Ovary (tissue), 3 donors: ENCODE results near the gene RANBP10.

Source experiments
- CTCF ChIP-seq, 3 donors: fragments of 450-650 bp in 2 of 3; fragments of 200-600 bp in 1 of 3; IDR thresholded peaks; one replicate each; pipeline versions ENCODE4 v1.5.1 to v1.8.0; 2016 to 2022; ENCODE audit warnings: antibody characterized with exemption in 3 of 3, mild to moderate bottlenecking in 1 of 3
- EP300 ChIP-seq: sonication (generic); formaldehyde crosslinking; IDR thresholded peaks from one replicate; pipeline ENCODE4 v1.6.1; 2017; ENCODE audit warnings: antibody characterized with exemption
- POLR2A ChIP-seq: fragments of 450-650 bp; IDR thresholded peaks from one replicate; pipeline ENCODE4 v1.6.1; 2017; ENCODE audit warnings: antibody characterized with exemption, mild to moderate bottlenecking, moderate library complexity
- donor health status: DM: no; HTN: no; CAD: no.

DNA sequence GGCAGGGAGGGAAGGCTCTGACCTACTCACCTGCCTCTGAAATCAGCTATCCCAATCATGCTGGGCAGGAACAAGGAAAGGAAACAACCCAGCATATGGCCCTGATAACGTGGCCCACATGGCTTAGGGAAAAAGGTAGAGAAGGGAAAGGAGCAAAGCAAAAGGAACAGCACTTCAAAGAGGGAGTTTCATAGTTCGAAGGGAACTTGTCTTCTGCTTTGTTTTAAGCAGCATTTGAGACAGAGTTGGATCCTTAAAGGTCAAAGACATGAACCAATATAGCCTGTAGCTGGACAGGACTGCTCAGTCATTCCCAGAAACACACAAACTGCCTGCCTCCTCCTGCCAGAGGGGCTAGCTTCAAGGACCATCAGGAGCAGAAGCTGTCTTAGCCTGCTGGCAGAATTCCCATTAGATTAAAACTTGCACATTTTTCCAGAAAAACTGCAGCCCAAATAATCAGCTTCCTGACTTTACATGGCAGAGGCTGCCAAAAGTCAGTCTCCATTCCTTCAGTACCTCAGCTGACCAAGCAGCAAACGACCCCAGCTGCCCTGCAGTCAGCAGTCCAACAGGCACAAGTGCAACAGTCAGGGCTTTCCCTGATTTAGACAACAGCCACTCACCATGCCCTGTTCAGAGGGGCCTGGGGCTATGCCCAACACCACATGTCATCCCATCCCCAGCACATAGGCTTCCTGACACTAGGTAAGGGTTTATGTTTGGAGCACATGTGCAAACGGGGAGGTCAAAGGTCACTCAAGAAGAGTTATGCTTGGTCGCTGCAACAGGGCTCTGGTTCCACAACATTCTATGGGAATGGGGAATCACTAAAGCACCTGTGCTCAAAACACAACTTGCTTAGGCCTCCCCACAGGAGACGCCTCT is 32.5 kb downstream of the RANBP10 start:
- TF ChIP-seq CTCF (IDR thresholded peaks at IDR 0.05), result no peak
- TF ChIP-seq POLR2A, result no peak
- TF ChIP-seq EP300, result no peak
